HepG2 (cell line): ENCODE measurements around the gene OR2V2. TPM values are rescaled to one million over a fixed set of nuclear protein-coding genes. Genes with fewer than 3 reads are reported as not detected.

Source experiments
- FOXO4 ChIP-seq: sonication (generic); formaldehyde crosslinking; conservative IDR thresholded peaks from 2 replicates; pipeline ENCODE4 v1.8.1; 2023; ENCODE audit warnings: missing genetic modification reagents
- HDAC2 ChIP-seq: sonication (generic); formaldehyde crosslinking; IDR thresholded peaks from 2 replicates; pipeline ENCODE4 v1.4.0; 2020; ENCODE audit warnings: missing genetic modification reagents
- HNF4A ChIP-seq: sonication (generic); formaldehyde crosslinking; IDR thresholded peaks from 2 replicates; pipeline ENCODE4 v1.4.0; 2020; ENCODE audit warnings: missing genetic modification reagents
- HNRNPUL1 ChIP-seq: fragments of 200-400 bp; formaldehyde crosslinking; IDR thresholded peaks from 2 replicates; pipeline ENCODE4 v1.6.1; 2017; ENCODE audit warnings: low read depth, mild to moderate bottlenecking, low read length, moderate library complexity
- LCORL ChIP-seq, 2 experiments: fragments of 450-650 bp in 1 of 2; sonication (generic) in 1 of 2; formaldehyde crosslinking in 1 of 2; IDR thresholded peaks; 2 replicates each; pipeline versions ENCODE4 v1.5.0 to v1.6.1; 2017 to 2020; ENCODE audit warnings: antibody characterized with exemption in 1 of 2, missing genetic modification reagents in 1 of 2
- LRRFIP1 ChIP-seq: sonication (generic); formaldehyde crosslinking; conservative IDR thresholded peaks from 2 replicates; pipeline ENCODE4 v1.4.0; 2020; ENCODE audit warnings: missing genetic modification reagents
- MYPOP ChIP-seq: sonication (generic); formaldehyde crosslinking; IDR thresholded peaks from 2 replicates; pipeline ENCODE4 v1.8.1; 2023; ENCODE audit warnings: mild to moderate bottlenecking, moderate library complexity, missing genetic modification reagents
- RARA ChIP-seq: IDR thresholded peaks from 2 replicates; pipeline ENCODE4 v1.6.1; 2016; ENCODE audit warnings: missing genetic modification reagents, missing compliant biosample characterization
- RXRA ChIP-seq: sonication (generic); formaldehyde crosslinking; IDR thresholded peaks from 2 replicates; pipeline ENCODE4 v1.5.1; 2020; ENCODE audit warnings: missing genetic modification reagents
- ZFP37 ChIP-seq: sonication (generic); formaldehyde crosslinking; IDR thresholded peaks from 2 replicates; pipeline ENCODE4 v1.4.0; 2020; ENCODE audit warnings: missing genetic modification reagents, borderline replicate concordance
- ZNF235 ChIP-seq: sonication (generic); formaldehyde crosslinking; IDR thresholded peaks from 2 replicates; pipeline ENCODE4 v1.8.1; 2023; ENCODE audit warnings: mild to moderate bottlenecking, missing genetic modification reagents, borderline replicate concordance
- ZNF318 ChIP-seq: sonication (generic); formaldehyde crosslinking; IDR thresholded peaks from 2 replicates; pipeline ENCODE4 v1.4.0; 2020; ENCODE audit warnings: mild to moderate bottlenecking, missing genetic modification reagents
- polyA plus RNA-seq, 8 experiments: library from polyadenylated mRNA; depleted of rRNA in 3 of 8; stranded (reverse) in 7 of 8; unstranded in 1 of 8; fragments of >200 nt; fragmentation: Illumina TruSeq in 4 of 8; extraction: Trizol in 4 of 8; gene quantifications; 2 replicates each; pipeline versions ENCODE4 v1.2.1 to v1.2.3, GENCODE V29; 2011 to 2016; ENCODE audit warnings: low read depth in 4 of 8, missing spikeins in 1 of 8, mixed read lengths in 1 of 8; ENCODE audit not compliant: insufficient read depth in 1 of 8
- total RNA-seq, 5 experiments: library from RNA; depleted of rRNA; stranded (reverse); fragments of >200 nt; fragmentation: Illumina TruSeq; extraction: Trizol; gene quantifications; 2 replicates each; pipeline ENCODE4 v1.2.3, GENCODE V29; 2016; ENCODE audit warnings: low read depth in 1 of 5

The OR2V2 gene
- total and polyA plus RNA-seq, 2 of the 13 experiments (the other 11 are each of a cell fraction or from before 2014, with no cell fraction given) = not detected

GRCh38 chr5:181192337-181193046, 45.1 kb downstream of the OR2V2 start (continued):
- no peak for TF ChIP-seq ZNF318
- TF ChIP-seq ZFP37 = 0 out of 2 replicates have a peak, but pooled peaks have one; percentile 32
- 0 out of 2 replicates have a peak, but pooled peaks have one; percentile 22 for TF ChIP-seq MYPOP (CRISPR knock-in tag)
- no peak for TF ChIP-seq LRRFIP1
- TF ChIP-seq RXRA (CRISPR knock-in tag) = 0 out of 2 replicates have a peak, but pooled peaks have one; percentile 32
- TF ChIP-seq ZNF235 (CRISPR knock-in tag) = peak; percentile 9; the same call in 1 of the 2 replicates
- 0 out of 2 replicates have a peak, but pooled peaks have one; percentile 18 for TF ChIP-seq FOXO4
- TF ChIP-seq LCORL (IDR thresholded peaks at IDR 0.05) = no peak
- TF ChIP-seq LCORL (CRISPR knock-in tag; IDR thresholded peaks at IDR 0.05) = 0 out of 2 replicates have a peak, but pooled peaks have one; percentile 40
- TF ChIP-seq RARA (CRISPR knock-in tag) = peak; percentile 17; the same call in 1 of the 2 replicates
- TF ChIP-seq HNF4A (CRISPR knock-in tag) = peak; percentile 65
- TF ChIP-seq HDAC2 = no peak
- no peak for TF ChIP-seq HNRNPUL1
